Endodermal cell (in vitro differentiated cells): ENCODE measurements around the gene POU2F3. TPM values are rescaled to one million over a fixed set of nuclear protein-coding genes. Genes with fewer than 3 reads are reported as not detected.

Source experiments
- DNase-seq: peaks from one replicate; pipeline ENCODE4 v3.0.0-alpha.2; 2017
- H3K27ac ChIP-seq: 2 replicates; pipeline ENCODE4 v1.5.1; 2013; ENCODE audit warnings: mild to moderate bottlenecking, low read depth, low read length, moderate library complexity
- H3K27me3 ChIP-seq: 2 replicates; pipeline ENCODE4 v1.6.1; 2013; ENCODE audit warnings: mild to moderate bottlenecking, low read length, moderate library complexity; ENCODE audit not compliant: insufficient read depth, control insufficient read depth, poor library complexity, severe bottlenecking
- H3K36me3 ChIP-seq: 2 replicates; pipeline ENCODE4 v1.7.0; 2013; ENCODE audit warnings: mild to moderate bottlenecking, low read length, moderate library complexity; ENCODE audit not compliant: control insufficient read depth, insufficient read depth
- H3K4me1 ChIP-seq: one replicate; pipeline ENCODE4 v1.7.0; 2013; ENCODE audit warnings: low read length; ENCODE audit not compliant: control insufficient read depth, insufficient read depth
- H3K4me3 ChIP-seq: 2 replicates; pipeline ENCODE4 v1.5.1; 2013; ENCODE audit warnings: mild to moderate bottlenecking, low read length, moderate library complexity
- H3K9ac ChIP-seq: 2 replicates; pipeline ENCODE4 v1.6.1; 2013; ENCODE audit warnings: mild to moderate bottlenecking, low read length, moderate library complexity; ENCODE audit not compliant: poor library complexity, severe bottlenecking; ENCODE audit errors: extremely low read depth
- H3K9me3 ChIP-seq: 2 replicates; pipeline ENCODE4 v1.6.1; 2013; ENCODE audit warnings: mild to moderate bottlenecking, low read length, moderate library complexity; ENCODE audit not compliant: control insufficient read depth
- H3K27ac Mint-ChIP-seq: 2 replicates; pipeline ENCODE4 v1.8.0; 2020; ENCODE audit warnings: mixed read lengths
- H3K27me3 Mint-ChIP-seq: 2 replicates; pipeline ENCODE4 v1.8.0; 2021; ENCODE audit warnings: mild to moderate bottlenecking, mixed read lengths; ENCODE audit not compliant: insufficient read depth
- H3K36me3 Mint-ChIP-seq: 2 replicates; pipeline ENCODE4 v1.8.0; 2020; ENCODE audit warnings: low read depth, mixed read lengths
- H3K4me1 Mint-ChIP-seq: 2 replicates; pipeline ENCODE4 v1.8.0; 2020; ENCODE audit warnings: mixed read lengths
- H3K4me3 Mint-ChIP-seq: 2 replicates; pipeline ENCODE4 v1.8.0; 2020; ENCODE audit warnings: mild to moderate bottlenecking, moderate library complexity, mixed read lengths
- H3K9me3 Mint-ChIP-seq: 2 replicates; pipeline ENCODE4 v1.8.0; 2020; ENCODE audit warnings: mild to moderate bottlenecking, mixed read lengths
- CTCF ChIP-seq: fragments of 200-600 bp; sonication (generic); conservative IDR thresholded peaks from 2 replicates; pipeline ENCODE4 v1.5.0; 2021; ENCODE audit warnings: antibody characterized with exemption, mild to moderate bottlenecking
- WGBS, 2 experiments: methylation state at CpG; one replicate each; pipeline versions ENCODE4 v1.1.5 to v1.1.7; 2013; ENCODE audit warnings: missing lambda C conversion rate in 2 of 2, mixed read lengths in 1 of 2; ENCODE audit not compliant: insufficient coverage in 1 of 2, insufficient read length in 1 of 2; 5-methylcytosine and 5-hydroxymethylcytosine counted together
- total RNA-seq, 2 donors: library from RNA; stranded (reverse); fragmentation: NEBNext Ultra II Directional in 1 of 2; extraction: Animal tissue kit (Norgen Biotek cat#: 25700) in 1 of 2; gene quantifications; 2 replicates in 1 of 2; 3 replicates in 1 of 2; pipeline ENCODE4 v1.2.1, GENCODE V29; 2021

POU2F3 gene
- total RNA-seq, 2 donors from 2014 or later: 0.46 TPM; not detected in 1

- Histone ChIP-seq H3K27ac (no peak overlapping the region), H3K9me3 (no peaks in the 10 kb centered on the region), H3K9ac (no peak overlapping the region), H3K4me3 (no peak overlapping the region), H3K27me3 (peaks cover 33% of the 10 kb centered on the region), H3K4me1 (no peaks in the 10 kb centered on the region), H3K36me3 (no peaks in the 10 kb centered on the region)
- no peak for DNase-seq
- Mint-ChIP-seq H3K9me3 (no peaks in the 10 kb centered on the region), H3K36me3 (no peaks in the 10 kb centered on the region), H3K27ac (no peak overlapping the region), H3K4me3 (no peak overlapping the region), H3K4me1 (peaks cover 10% of the 10 kb centered on the region), H3K27me3 (peaks cover 64% of the 10 kb centered on the region)
- WGBS, 2 experiments: 50 to 64% methylated on average over 1 to 3 of the region's 3 CpGs
- no peak for TF ChIP-seq CTCF
These were observed 38.3 kb upstream of the POU2F3 start for GRCh38 chr11:120201653-120202052.

- H3K27me3 Mint-ChIP-seq: peaks cover 79% of the 10 kb centered on the region
- no peak for TF ChIP-seq CTCF
- Histone ChIP-seq H3K9ac (no peak overlapping the region), H3K27me3 (peaks cover 47% of the 10 kb centered on the region), H3K9me3 (no peaks in the 10 kb centered on the region), H3K4me3 (no peak overlapping the region), H3K27ac (no peak overlapping the region), H3K4me1 (no peaks in the 10 kb centered on the region), H3K36me3 (no peaks in the 10 kb centered on the region)
- H3K4me1 Mint-ChIP-seq: peaks cover 7% of the 10 kb centered on the region
- 93 to 100% methylated on average over 4 of the region's 4 CpGs for WGBS, 2 experiments
- H3K9me3 Mint-ChIP-seq: no peaks in the 10 kb centered on the region
- H3K4me3 Mint-ChIP-seq: no peak overlapping the region
- H3K27ac Mint-ChIP-seq: no peak overlapping the region
- no peaks in the 10 kb centered on the region for H3K36me3 Mint-ChIP-seq
- no peak for DNase-seq
These were observed 36.3 kb upstream of the POU2F3 start for GRCh38 chr11:120203626-120204025.

GRCh38 chr11:120205596-120206161 lies 34.3 kb upstream of the POU2F3 start:
- Histone ChIP-seq H3K27me3 (peaks cover 50% of the 10 kb centered on the region), H3K9me3 (no peaks in the 10 kb centered on the region), H3K9ac (no peak overlapping the region), H3K36me3 (no peaks in the 10 kb centered on the region), H3K27ac (no peak overlapping the region), H3K4me3 (no peak overlapping the region), H3K4me1 (no peaks in the 10 kb centered on the region)
- DNase-seq: no peak
- H3K27me3 Mint-ChIP-seq: peaks cover 76% of the 10 kb centered on the region
- H3K27ac Mint-ChIP-seq: no peak overlapping the region
- no peaks in the 10 kb centered on the region for H3K36me3 Mint-ChIP-seq
- no peak overlapping the region for H3K4me3 Mint-ChIP-seq
- WGBS, 2 experiments: 88 to 94% methylated on average over 7 of the region's 7 CpGs
- H3K4me1 Mint-ChIP-seq: peaks cover 8% of the 10 kb centered on the region
- no peak for TF ChIP-seq CTCF
- no peaks in the 10 kb centered on the region for H3K9me3 Mint-ChIP-seq
